Naive thymus-derived CD4-positive, alpha-beta T cell (primary cell): Measurements from ENCODE around the gene CRKL. TPM values are rescaled to one million over a fixed set of nuclear protein-coding genes. Genes with fewer than 3 reads are reported as not detected.
A peak's percentile ranks its signal among the peaks of the same experiment; 100 is the strongest.
"Not testable (repeated sequence)": the region's sequence is repeated elsewhere in the genome, so short reads cannot be mapped to it uniquely, and the experiment has no call there.

Experiments
- ATAC-seq: fragments of 150-1000 bp; cut with Tn5 transposase; 2 replicates; pipeline ENCODE4 v1.10.0; 2021; ENCODE audit warnings: mild to moderate bottlenecking, moderate library complexity
- CTCF ChIA-PET: fragments of 350-600 bp; sonication (Branson Sonifier 250); formaldehyde crosslinking; loops from one replicate; lab custom pipeline; 2021; ENCODE audit warnings: antibody characterized with exemption; lab: Charles Lee
- POLR2A ChIA-PET: fragments of 350-600 bp; sonication (Branson Sonifier 250); formaldehyde crosslinking; loops from one replicate; lab custom pipeline; 2021; ENCODE audit warnings: antibody characterized with exemption, inconsistent platforms; lab: Charles Lee
- DNase-seq, 9 donors: peaks; one replicate each; pipeline versions ENCODE4 v3.0.0 to v3.0.0-alpha.2; 2020 to 2022; ENCODE audit warnings: mixed read lengths in 1 of 9
- H3K27ac ChIP-seq: one replicate; pipeline ENCODE4 v1.7.0; 2013; ENCODE audit warnings: mild to moderate bottlenecking, low read depth, low read length, moderate library complexity
- H3K27me3 ChIP-seq, 2 donors: one replicate each; pipeline ENCODE4 v1.7.0; 2013; ENCODE audit warnings: low read length in 2 of 2, mild to moderate bottlenecking in 2 of 2, moderate library complexity in 2 of 2; ENCODE audit not compliant: control insufficient read depth in 2 of 2, insufficient read depth in 2 of 2
- H3K36me3 ChIP-seq, 3 experiments: 1 replicate in 2 of 3; 2 replicates in 1 of 3; pipeline ENCODE4 v1.7.0; 2013; ENCODE audit warnings: low read length in 3 of 3, mild to moderate bottlenecking in 3 of 3, moderate library complexity in 1 of 3; ENCODE audit not compliant: insufficient read depth in 3 of 3, control insufficient read depth in 2 of 3
- H3K4me1 ChIP-seq, 2 donors: one replicate each; pipeline ENCODE4 v1.7.0; 2013; ENCODE audit warnings: low read length in 2 of 2, mild to moderate bottlenecking in 2 of 2, moderate library complexity in 1 of 2; ENCODE audit not compliant: control insufficient read depth in 2 of 2, insufficient read depth in 2 of 2
- H3K4me3 ChIP-seq: 2 replicates; pipeline ENCODE4 v1.7.0; 2013; ENCODE audit warnings: mild to moderate bottlenecking, low read length
- H3K9me3 ChIP-seq, 3 experiments: 1 replicate in 2 of 3; 2 replicates in 1 of 3; pipeline ENCODE4 v1.7.0; 2013; ENCODE audit warnings: low read length in 3 of 3; ENCODE audit not compliant: control insufficient read depth in 2 of 3
- H3K27ac Mint-ChIP-seq, 9 donors: one replicate each; pipeline ENCODE4 v1.8.0; 2020 to 2022; ENCODE audit warnings: mixed read lengths in 9 of 9, mild to moderate bottlenecking in 8 of 9, moderate library complexity in 5 of 9, inconsistent platforms in 2 of 9
- H3K27me3 Mint-ChIP-seq, 5 donors: one replicate each; pipeline ENCODE4 v1.8.0; 2021 to 2022; ENCODE audit warnings: mixed read lengths in 5 of 5, mild to moderate bottlenecking in 1 of 5
- H3K36me3 Mint-ChIP-seq, 5 donors: one replicate each; pipeline ENCODE4 v1.8.0; 2020 to 2022; ENCODE audit warnings: mixed read lengths in 5 of 5, mild to moderate bottlenecking in 3 of 5, inconsistent platforms in 1 of 5
- H3K4me1 Mint-ChIP-seq, 7 donors: one replicate each; pipeline ENCODE4 v1.8.0; 2020 to 2022; ENCODE audit warnings: mixed read lengths in 7 of 7, mild to moderate bottlenecking in 3 of 7, inconsistent platforms in 1 of 7
- H3K4me3 Mint-ChIP-seq, 10 donors: one replicate each; pipeline ENCODE4 v1.8.0; 2020 to 2022; ENCODE audit warnings: mild to moderate bottlenecking in 10 of 10, mixed read lengths in 10 of 10, moderate library complexity in 6 of 10, inconsistent platforms in 2 of 10
- H3K9me3 Mint-ChIP-seq, 11 donors: one replicate each; pipeline ENCODE4 v1.8.0; 2020 to 2022; ENCODE audit warnings: mixed read lengths in 11 of 11, mild to moderate bottlenecking in 4 of 11, inconsistent platforms in 1 of 11, moderate library complexity in 1 of 11
- intact Hi-C, 2 donors: fragments of 100-400 bp; cut with micrococcal nuclease; formaldehyde crosslinking; loops; one replicate each; pipeline ENCODE4 v1.15.1; 2023
- polyA plus RNA-seq, 2 donors: library from polyadenylated mRNA; unstranded; fragments of 300-500 nt; fragmentation: Illumina TruSeq; gene quantifications; one replicate each; pipeline ENCODE4 v1.2.3, GENCODE V29; 2021
- total RNA-seq, 6 experiments: library from RNA in 5 of 6; stranded (reverse) in 5 of 6; gene quantifications; 1 replicate in 5 of 6; 2 replicates in 1 of 6; pipeline ENCODE4 v1.2.3 and lab custom pipeline; 2021 to 2026

Gene CRKL
- total and polyA plus RNA-seq, 7 experiments from 2014 or later = 38.9 to 82.7 (median 65.8) TPM

DNA sequence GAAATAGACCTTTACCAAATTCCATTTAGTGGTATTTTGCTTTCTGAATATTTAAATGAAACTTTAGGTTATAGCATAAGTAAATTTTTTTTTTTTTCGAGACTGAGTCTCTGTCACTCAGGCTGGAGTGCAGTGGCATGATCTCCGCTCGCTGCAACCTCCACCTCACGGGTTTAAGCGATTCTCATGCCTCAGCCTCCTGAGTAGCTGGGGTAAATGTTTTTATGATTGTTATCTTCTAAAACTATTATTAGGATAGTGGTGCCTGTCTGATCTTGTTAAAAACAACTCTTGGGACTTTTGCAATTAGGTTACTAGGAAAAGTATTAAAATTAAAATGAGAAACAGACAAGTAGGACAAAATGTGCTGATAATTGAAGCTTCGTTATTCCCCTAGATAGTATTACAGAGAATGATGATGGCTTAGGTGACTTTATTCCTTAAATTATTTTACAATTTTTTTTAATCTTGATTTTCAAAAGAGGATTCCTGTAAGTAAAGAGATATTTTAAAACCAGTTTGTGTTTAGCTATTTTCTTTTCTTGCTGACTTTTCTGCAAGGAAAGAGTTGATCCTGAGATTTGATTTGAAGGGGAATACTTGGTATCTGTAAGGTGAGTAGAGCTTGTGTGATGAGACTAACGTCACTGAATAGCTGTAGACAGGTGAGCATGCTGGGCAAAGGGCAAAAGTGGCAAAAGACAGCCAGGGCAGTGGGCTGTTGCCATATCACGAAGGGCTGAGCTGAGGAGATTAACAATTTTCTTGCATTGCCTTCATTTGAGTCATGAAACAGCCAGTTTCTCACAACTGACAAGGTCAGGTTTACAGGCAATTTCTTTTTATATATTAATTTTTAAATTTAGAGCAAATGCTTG, 20.8 kb downstream of the CRKL start:
- H3K27ac Mint-ChIP-seq = peak overlapping the region in 5 of 9 donors; percentile 18 to 71 (median 57)
- CTCF ChIA-PET = interaction anchor here (1.3 kb wide), 1 partner anchor 22 kb away, joined by 3 read pairs; no protein-coding TSS in a partner anchor
- H3K4me3 Mint-ChIP-seq = peak overlapping the region in 7 of 10 donors; percentile 26 to 83 (median 74)
- H3K36me3 Mint-ChIP-seq = peaks cover 13 to 56% (median 27%) of the 10 kb centered on the region in 5 donors
- no peaks in the 10 kb centered on the region for H3K27me3 Mint-ChIP-seq
- Histone ChIP-seq H3K4me1 (peaks cover 25 to 36% of the 10 kb centered on the region in 2 donors), H3K36me3 (peaks cover 0 to 25% (median 11%) of the 10 kb centered on the region in 3 experiments), H3K9me3 (no peaks in the 10 kb centered on the region), H3K27ac (no peak overlapping the region), H3K27me3 (no peaks in the 10 kb centered on the region), H3K4me3 (no peak overlapping the region)
- POLR2A ChIA-PET = no interaction called here
- intact Hi-C loops = no loop called here
- no peak for DNase-seq
- peaks cover 52 to 94% (median 81%) of the 10 kb centered on the region in 7 donors for H3K4me1 Mint-ChIP-seq
- no peaks in the 10 kb centered on the region for H3K9me3 Mint-ChIP-seq
- ATAC-seq = no peak

DNA sequence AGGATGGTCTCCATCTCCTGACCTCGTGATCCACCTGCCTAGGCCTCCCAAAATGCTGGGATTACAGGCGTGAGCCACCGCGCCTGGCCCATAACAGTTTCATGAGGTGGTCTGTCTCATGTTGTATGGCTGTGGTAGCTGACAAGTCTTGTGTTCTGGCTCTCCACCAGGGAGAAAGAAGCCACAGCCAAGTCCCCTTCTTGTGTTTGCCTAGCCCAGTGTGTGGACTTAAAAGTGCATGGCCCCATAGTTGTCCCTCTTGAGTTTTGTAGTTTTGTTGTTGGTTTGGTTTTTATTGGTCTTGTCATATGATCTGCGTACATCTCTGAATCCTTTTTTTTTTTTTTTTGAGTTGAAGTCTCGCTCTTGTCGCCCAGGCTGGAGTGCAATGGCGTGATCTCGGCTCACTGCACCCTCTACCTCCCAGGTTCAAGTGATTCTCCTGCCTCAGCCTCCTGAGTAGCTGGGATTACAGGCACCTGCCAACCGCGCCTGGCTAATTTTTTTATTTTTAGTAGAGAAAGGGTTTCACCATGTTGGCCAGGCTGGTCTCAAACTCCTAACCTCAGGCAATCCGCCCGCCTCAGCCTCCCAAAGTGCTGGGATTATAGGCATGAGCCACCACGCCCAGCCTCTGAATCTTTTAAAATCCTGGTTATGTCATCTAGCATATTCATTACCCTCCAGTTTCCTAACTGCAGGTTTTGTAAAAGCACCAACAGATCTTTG, 22.4 kb downstream of the CRKL start:
- peak overlapping the region in 9 of 10 donors; percentile 6 to 83 (median 38) for H3K4me3 Mint-ChIP-seq
- Histone ChIP-seq H3K4me1 (peaks cover 21 to 36% of the 10 kb centered on the region in 2 donors), H3K36me3 (peaks cover 0 to 19% (median 5%) of the 10 kb centered on the region in 3 experiments)
- POLR2A ChIA-PET, CTCF ChIA-PET, H3K4me3 ChIP-seq, DNase-seq, H3K27me3 Mint-ChIP-seq, H3K27me3 ChIP-seq, H3K9me3 ChIP-seq, H3K27ac ChIP-seq, intact Hi-C loops, ATAC-seq, H3K9me3 Mint-ChIP-seq: not testable (repeated sequence)
- H3K36me3 Mint-ChIP-seq = peaks cover 10 to 51% (median 22%) of the 10 kb centered on the region in 5 donors
- peak overlapping the region in 3 of 9 donors; percentile 14 to 55 (median 26) for H3K27ac Mint-ChIP-seq
- H3K4me1 Mint-ChIP-seq = peaks cover 48 to 92% (median 79%) of the 10 kb centered on the region in 7 donors

DNA sequence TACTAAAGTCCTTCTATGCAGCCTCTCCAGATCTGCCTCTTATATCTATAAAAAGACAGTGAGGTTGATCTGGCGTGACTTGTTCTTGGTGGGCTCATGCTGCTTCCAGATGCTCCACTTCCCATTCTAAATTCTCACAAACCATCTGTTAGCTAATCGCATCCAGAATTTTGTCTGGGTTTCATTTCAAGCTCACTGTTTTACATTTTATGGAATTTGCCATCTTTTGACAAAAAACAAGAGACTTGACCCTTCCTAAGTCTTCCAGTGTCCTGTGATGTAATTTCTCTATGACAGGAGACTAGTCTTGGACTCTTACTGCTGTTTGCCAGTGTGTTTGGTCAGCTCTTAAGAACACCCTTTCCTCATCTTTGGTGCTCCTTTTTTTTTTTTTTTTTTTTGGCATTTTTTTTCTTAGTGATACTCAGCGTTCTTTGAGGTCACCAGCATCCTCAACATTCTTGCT, 23.0 kb downstream of the CRKL start:
- Histone ChIP-seq H3K36me3 (peaks cover 0 to 15% (median 5%) of the 10 kb centered on the region in 3 experiments), H3K4me3 (no peak overlapping the region), H3K4me1 (peaks cover 25 to 36% of the 10 kb centered on the region in 2 donors), H3K9me3 (no peaks in the 10 kb centered on the region), H3K27me3 (no peaks in the 10 kb centered on the region), H3K27ac (no peak overlapping the region)
- H3K4me1 Mint-ChIP-seq = peaks cover 50 to 92% (median 82%) of the 10 kb centered on the region in 7 donors
- intact Hi-C loops = no loop called here
- ChIA-PET POLR2A (no interaction called here), CTCF (no interaction called here)
- ATAC-seq (no peak), DNase-seq (no peak)
- H3K4me3 Mint-ChIP-seq = peak overlapping the region in 8 of 10 donors; percentile 20 to 83 (median 55)
- H3K36me3 Mint-ChIP-seq = peaks cover 10 to 49% (median 22%) of the 10 kb centered on the region in 5 donors
- no peaks in the 10 kb centered on the region for H3K9me3 Mint-ChIP-seq
- H3K27ac Mint-ChIP-seq = peak overlapping the region in 3 of 9 donors; percentile 14 to 46 (median 17)
- H3K27me3 Mint-ChIP-seq = no peaks in the 10 kb centered on the region

DNA sequence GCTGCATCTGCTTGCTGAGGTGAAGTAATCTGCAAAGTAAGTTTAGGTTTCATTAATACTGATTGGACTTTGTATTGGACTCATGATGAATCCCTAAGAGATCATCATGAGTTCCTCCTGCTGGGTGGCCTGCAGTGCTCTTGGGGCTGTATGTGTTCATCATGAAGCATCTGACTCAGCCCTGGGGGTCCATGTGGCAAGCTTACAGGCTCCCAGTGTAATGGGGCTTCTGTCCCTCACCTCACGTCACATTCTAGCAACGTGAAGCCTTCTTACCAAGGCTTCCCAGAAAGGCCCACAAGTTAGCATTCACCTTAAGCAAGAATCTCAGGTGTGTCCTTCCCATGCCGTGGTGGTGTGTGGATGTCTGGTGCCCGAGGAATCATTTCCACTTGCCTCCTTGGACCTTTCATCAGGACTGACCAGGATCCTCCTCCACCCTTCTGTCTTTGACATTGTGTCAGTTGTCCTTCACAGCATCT, 23.7 kb downstream of the CRKL start:
- POLR2A ChIA-PET = no interaction called here
- Mint-ChIP-seq H3K36me3 (peaks cover 10 to 49% (median 22%) of the 10 kb centered on the region in 5 donors), H3K27me3 (no peaks in the 10 kb centered on the region), H3K27ac (peak overlapping the region in 4 of 9 donors; percentile 8 to 70 (median 36)), H3K9me3 (no peaks in the 10 kb centered on the region), H3K4me1 (peaks cover 53 to 95% (median 87%) of the 10 kb centered on the region in 7 donors), H3K4me3 (peak overlapping the region in 8 of 10 donors; percentile 21 to 83 (median 55))
- H3K9me3 ChIP-seq = no peaks in the 10 kb centered on the region
- intact Hi-C loops = no loop called here
- peaks cover 0 to 10% (median 5%) of the 10 kb centered on the region in 3 experiments for H3K36me3 ChIP-seq
- peaks cover 28 to 29% of the 10 kb centered on the region in 2 donors for H3K4me1 ChIP-seq
- H3K27ac ChIP-seq = no peak overlapping the region
- CTCF ChIA-PET = no interaction called here
- no peak overlapping the region for H3K4me3 ChIP-seq
- H3K27me3 ChIP-seq = no peaks in the 10 kb centered on the region
- no peak for DNase-seq
- ATAC-seq = no peak

DNA sequence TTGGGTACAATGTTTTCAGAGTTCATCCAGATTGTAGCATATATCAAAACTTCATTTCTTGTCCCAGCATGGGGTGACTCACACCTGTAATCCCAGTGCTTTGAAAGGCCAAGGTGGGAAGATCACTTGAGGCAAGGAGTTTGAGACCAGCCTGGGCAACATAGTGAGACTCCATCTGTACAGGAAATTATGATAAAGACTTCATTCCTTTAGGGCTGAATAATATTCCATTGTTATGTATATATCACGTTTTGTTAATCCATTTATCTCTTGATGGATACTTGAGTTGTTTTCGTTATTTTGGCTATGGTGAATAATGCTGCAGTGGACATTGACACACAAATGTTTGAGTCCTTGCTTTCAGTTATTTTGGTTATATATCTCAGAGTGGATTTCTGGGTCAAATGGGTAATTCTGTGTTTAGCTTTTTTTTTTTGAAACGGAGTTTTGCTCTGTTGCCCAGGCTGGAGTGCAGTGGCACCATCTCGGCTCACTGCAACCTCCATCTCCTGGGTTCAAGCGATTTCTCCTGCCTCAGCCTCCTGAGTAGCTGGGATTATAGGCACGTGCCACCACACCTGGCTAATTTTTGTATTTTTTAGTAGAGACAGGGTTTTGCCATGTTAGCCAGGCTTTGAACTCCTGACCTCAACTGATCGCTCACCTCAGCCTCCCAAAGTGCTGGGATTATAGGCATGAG, 25.1 kb downstream of the CRKL start:
- H3K4me3 Mint-ChIP-seq = peak overlapping the region in 7 of 10 donors; percentile 14 to 52 (median 37)
- H3K36me3 ChIP-seq, H3K4me3 ChIP-seq, CTCF ChIA-PET, intact Hi-C loops, POLR2A ChIA-PET, ATAC-seq, H3K27ac ChIP-seq, H3K9me3 ChIP-seq, H3K9me3 Mint-ChIP-seq, H3K27me3 ChIP-seq, DNase-seq, H3K27me3 Mint-ChIP-seq: not testable (repeated sequence)
- H3K4me1 Mint-ChIP-seq = peaks cover 51 to 95% (median 81%) of the 10 kb centered on the region in 7 donors
- H3K36me3 Mint-ChIP-seq = peaks cover 9 to 41% (median 17%) of the 10 kb centered on the region in 5 donors
- H3K27ac Mint-ChIP-seq = peak overlapping the region in 2 of 9 donors; percentile 57 to 75
- H3K4me1 ChIP-seq = peaks cover 16 to 19% of the 10 kb centered on the region in 2 donors
